ENCODE data around the gene PITPNB. TPM values are rescaled to one million over a fixed set of nuclear protein-coding genes. Genes with fewer than 3 reads are reported as not detected.
A peak's percentile ranks its signal among the peaks of the same experiment; 100 is the strongest.

Gene PITPNB
- total RNA-seq, 1 donor from 2014 or later: 72.5 TPM

DNA sequence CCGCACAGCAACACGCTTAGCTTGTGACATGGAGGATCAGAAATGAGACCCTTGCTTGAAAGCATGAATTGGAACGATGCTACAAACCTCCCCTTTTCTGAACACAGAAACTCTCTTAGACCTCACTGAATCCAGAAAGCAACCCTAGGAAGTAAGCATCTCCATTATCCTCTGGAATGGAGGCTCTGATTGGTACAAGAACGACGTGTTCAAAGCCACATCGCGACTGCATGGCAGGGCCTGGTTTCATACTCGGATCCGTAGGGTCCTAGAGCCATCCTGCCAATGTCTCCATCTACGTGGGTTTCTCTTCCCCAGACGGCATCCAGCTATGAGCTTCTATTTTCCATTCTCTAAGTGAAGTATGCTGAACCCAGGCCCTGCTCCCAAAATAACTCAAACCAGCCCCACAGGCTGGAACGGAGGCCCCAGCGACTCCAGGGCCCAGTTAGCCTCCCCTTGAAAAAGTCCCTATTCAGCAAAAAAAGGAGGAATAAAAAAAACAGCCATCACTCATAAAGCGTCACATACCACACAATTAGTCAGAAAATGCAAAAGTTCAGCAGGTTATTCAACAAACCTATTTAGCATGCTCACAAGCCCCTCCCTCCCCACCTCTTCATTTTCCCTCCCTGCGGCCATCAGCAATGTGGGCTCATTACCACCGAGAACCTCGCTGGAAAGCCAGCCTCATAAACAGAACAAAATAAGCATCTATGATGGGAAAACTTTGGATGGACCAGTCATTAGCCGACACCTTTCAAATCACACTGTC lies 110.4 kb downstream of the PITPNB start:
- Mint-ChIP-seq H3K4me1 (ENCODE audit: unreplicated experiment) (peaks cover 15% of the 10 kb centered on the region), H3K9me3 (ENCODE audit: unreplicated experiment) (no peaks in the 10 kb centered on the region), H3K27ac (ENCODE audit: unreplicated experiment) (no peak overlapping the region), H3K4me3 (ENCODE audit: unreplicated experiment) (no peak overlapping the region), H3K27me3 (ENCODE audit: unreplicated experiment) (peaks cover 2% of the 10 kb centered on the region), H3K36me3 (ENCODE audit: low read depth, unreplicated experiment) (no peaks in the 10 kb centered on the region)
- TF ChIP-seq CTCF (IDR thresholded peaks at IDR 0.05; ENCODE audit: unreplicated experiment): no peak
- no peak for DNase-seq (ENCODE audit: low spot score)

DNA sequence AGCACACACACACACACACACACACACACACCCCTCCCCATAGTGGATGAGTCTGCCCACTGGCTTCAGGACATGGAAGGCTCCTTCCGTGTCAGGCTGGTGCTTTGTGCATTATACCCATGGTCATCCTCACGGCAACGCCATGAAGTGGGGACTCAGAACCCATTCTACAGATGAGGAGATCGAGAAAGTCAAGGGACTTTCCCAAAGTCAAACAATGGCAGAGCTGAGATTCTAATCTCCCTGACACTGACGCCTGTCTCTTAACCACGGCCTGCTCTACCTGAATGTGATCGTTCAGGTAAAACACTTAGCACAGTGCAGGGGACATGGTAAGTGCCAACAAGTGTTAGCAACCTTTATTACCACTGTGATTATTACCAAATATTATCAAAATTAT lies 113.2 kb downstream of the PITPNB start:
- Mint-ChIP-seq H3K27me3 (ENCODE audit: unreplicated experiment) (peaks cover 4% of the 10 kb centered on the region), H3K9me3 (ENCODE audit: unreplicated experiment) (no peaks in the 10 kb centered on the region), H3K4me3 (ENCODE audit: unreplicated experiment) (no peak overlapping the region), H3K27ac (ENCODE audit: unreplicated experiment) (no peak overlapping the region), H3K4me1 (ENCODE audit: unreplicated experiment) (peaks cover 28% of the 10 kb centered on the region), H3K36me3 (ENCODE audit: low read depth, unreplicated experiment) (no peaks in the 10 kb centered on the region)
- TF ChIP-seq CTCF (IDR thresholded peaks at IDR 0.05; ENCODE audit: unreplicated experiment): no peak
- DNase-seq (ENCODE audit: low spot score): no peak

- Mint-ChIP-seq H3K36me3 (ENCODE audit: low read depth, unreplicated experiment) (no peaks in the 10 kb centered on the region), H3K9me3 (ENCODE audit: unreplicated experiment) (no peaks in the 10 kb centered on the region), H3K27me3 (ENCODE audit: unreplicated experiment) (peaks cover 6% of the 10 kb centered on the region), H3K4me3 (ENCODE audit: unreplicated experiment) (no peak overlapping the region), H3K4me1 (ENCODE audit: unreplicated experiment) (peaks cover 26% of the 10 kb centered on the region), H3K27ac (ENCODE audit: unreplicated experiment) (peak overlapping the region; percentile 25)
- peak; percentile 59 for TF ChIP-seq CTCF (IDR thresholded peaks at IDR 0.05; ENCODE audit: unreplicated experiment)
- peak; percentile 78 for DNase-seq (ENCODE audit: low spot score)
Observed at GRCh38 chr22:27804470-27805297, 114.4 kb downstream of the PITPNB start.

GRCh38 chr22:27803841-27804415 lies 115.1 kb downstream of the PITPNB start:
- Mint-ChIP-seq H3K27ac (ENCODE audit: unreplicated experiment) (no peak overlapping the region), H3K36me3 (ENCODE audit: low read depth, unreplicated experiment) (no peaks in the 10 kb centered on the region), H3K9me3 (ENCODE audit: unreplicated experiment) (no peaks in the 10 kb centered on the region), H3K4me1 (ENCODE audit: unreplicated experiment) (peaks cover 27% of the 10 kb centered on the region), H3K27me3 (ENCODE audit: unreplicated experiment) (peaks cover 6% of the 10 kb centered on the region), H3K4me3 (ENCODE audit: unreplicated experiment) (no peak overlapping the region)
- no peak for DNase-seq (ENCODE audit: low spot score)
- TF ChIP-seq CTCF (IDR thresholded peaks at IDR 0.05; ENCODE audit: unreplicated experiment): no peak

Data from endothelial cell (in vitro differentiated cells).